Suprapubic skin (tissue), 4 donors: ENCODE data around the gene PXYLP1. TPM values are rescaled to one million over a fixed set of nuclear protein-coding genes. Genes with fewer than 3 reads are reported as not detected.
A peak's percentile ranks its signal among the peaks of the same experiment; 100 is the strongest.

Experiments
- DNase-seq, 2 donors: peaks; one replicate each; pipeline ENCODE4 v3.0.0-alpha.2; 2019; ENCODE audit warnings: low spot score in 2 of 2
- H3K27ac ChIP-seq: fragments of 200-600 bp; sonication (generic); one replicate; pipeline ENCODE4 v1.5.1; 2019
- H3K27me3 ChIP-seq: fragments of 200-600 bp; sonication (generic); one replicate; pipeline ENCODE4 v1.5.1; 2019
- H3K36me3 ChIP-seq: fragments of 200-600 bp; sonication (generic); one replicate; pipeline ENCODE4 v1.5.1; 2019
- H3K4me1 ChIP-seq: fragments of 200-600 bp; sonication (generic); one replicate; pipeline ENCODE4 v1.5.1; 2019
- H3K4me3 ChIP-seq: fragments of 200-600 bp; sonication (generic); one replicate; pipeline ENCODE4 v1.5.1; 2019; ENCODE audit warnings: mild to moderate bottlenecking
- H3K9me3 ChIP-seq: fragments of 200-600 bp; sonication (generic); one replicate; pipeline ENCODE4 v1.5.1; 2019
- EP300 ChIP-seq: sonication (generic); formaldehyde crosslinking; IDR thresholded peaks from one replicate; pipeline ENCODE4 v1.6.1; 2017; ENCODE audit warnings: antibody characterized with exemption
- POLR2A ChIP-seq, 2 donors: fragments of 450-650 bp; IDR thresholded peaks; one replicate each; pipeline ENCODE4 v1.6.1; 2017; ENCODE audit warnings: antibody characterized with exemption in 2 of 2, mild to moderate bottlenecking in 2 of 2, moderate library complexity in 2 of 2
- POLR2AphosphoS5 ChIP-seq, 3 donors: sonication (generic); formaldehyde crosslinking; IDR thresholded peaks; one replicate each; pipeline ENCODE4 v1.6.1; 2017; ENCODE audit warnings: antibody characterized with exemption in 3 of 3
- WGBS: methylation state at CpG from one replicate; pipeline ENCODE4 v1.1.5; 2018; 5-methylcytosine and 5-hydroxymethylcytosine counted together
- total RNA-seq, 4 donors: library from RNA; depleted of rRNA; stranded (reverse); fragments of >200 nt; gene quantifications; one replicate each; pipeline ENCODE4 v1.1.0, GENCODE V29; 2016
- TF ChIP-seq, protein P1 (sequence below), 2 donors: fragments of 200-600 bp in 1 of 2; fragments of 450-650 bp in 1 of 2; sonication (generic) in 1 of 2; IDR thresholded peaks; one replicate each; pipeline ENCODE4 v1.5.1; 2016 to 2019; ENCODE audit warnings: antibody characterized with exemption in 2 of 2, mild to moderate bottlenecking in 1 of 2, moderate library complexity in 1 of 2

Gene PXYLP1
- total RNA-seq, 4 donors from 2014 or later = 6.7 to 11.8 (median 9.5) TPM

DNA sequence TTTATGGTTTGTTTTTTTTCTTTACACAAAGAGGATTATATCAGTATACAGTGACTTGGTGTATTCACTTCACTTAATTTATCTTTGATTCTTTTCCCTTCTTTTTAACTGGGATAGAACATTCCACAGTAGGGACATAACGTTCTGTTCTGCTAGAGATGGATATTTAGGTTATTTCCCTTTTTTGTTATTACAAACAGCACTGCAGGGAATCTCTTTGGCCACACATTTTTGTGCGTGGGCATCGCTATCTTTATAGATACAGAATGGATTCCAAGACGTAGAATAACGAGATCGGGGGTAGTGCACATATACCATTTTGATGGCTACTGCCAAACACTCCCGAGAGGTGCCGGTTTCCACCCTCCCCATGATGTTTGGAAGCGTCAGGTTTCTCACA, 44.8 kb downstream of the PXYLP1 start:
- H3K27ac ChIP-seq = no peak overlapping the region
- 81% methylated on average over 9 of the region's 9 CpGs for WGBS
- no peak for DNase-seq
- peaks cover 17% of the 10 kb centered on the region for H3K4me1 ChIP-seq
- no peaks in the 10 kb centered on the region for H3K27me3 ChIP-seq
- TF ChIP-seq POLR2A (IDR thresholded peaks at IDR 0.05) (no peak), POLR2AphosphoS5 (IDR thresholded peaks at IDR 0.05) (no peak), EP300 (no peak)
- TF ChIP-seq, protein P1, sequence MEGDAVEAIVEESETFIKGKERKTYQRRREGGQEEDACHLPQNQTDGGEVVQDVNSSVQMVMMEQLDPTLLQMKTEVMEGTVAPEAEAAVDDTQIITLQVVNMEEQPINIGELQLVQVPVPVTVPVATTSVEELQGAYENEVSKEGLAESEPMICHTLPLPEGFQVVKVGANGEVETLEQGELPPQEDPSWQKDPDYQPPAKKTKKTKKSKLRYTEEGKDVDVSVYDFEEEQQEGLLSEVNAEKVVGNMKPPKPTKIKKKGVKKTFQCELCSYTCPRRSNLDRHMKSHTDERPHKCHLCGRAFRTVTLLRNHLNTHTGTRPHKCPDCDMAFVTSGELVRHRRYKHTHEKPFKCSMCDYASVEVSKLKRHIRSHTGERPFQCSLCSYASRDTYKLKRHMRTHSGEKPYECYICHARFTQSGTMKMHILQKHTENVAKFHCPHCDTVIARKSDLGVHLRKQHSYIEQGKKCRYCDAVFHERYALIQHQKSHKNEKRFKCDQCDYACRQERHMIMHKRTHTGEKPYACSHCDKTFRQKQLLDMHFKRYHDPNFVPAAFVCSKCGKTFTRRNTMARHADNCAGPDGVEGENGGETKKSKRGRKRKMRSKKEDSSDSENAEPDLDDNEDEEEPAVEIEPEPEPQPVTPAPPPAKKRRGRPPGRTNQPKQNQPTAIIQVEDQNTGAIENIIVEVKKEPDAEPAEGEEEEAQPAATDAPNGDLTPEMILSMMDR (IDR thresholded peaks at IDR 0.05) = no peak
- no peak overlapping the region for H3K4me3 ChIP-seq
- H3K9me3 ChIP-seq = no peaks in the 10 kb centered on the region
- peaks cover 3% of the 10 kb centered on the region for H3K36me3 ChIP-seq

DNA sequence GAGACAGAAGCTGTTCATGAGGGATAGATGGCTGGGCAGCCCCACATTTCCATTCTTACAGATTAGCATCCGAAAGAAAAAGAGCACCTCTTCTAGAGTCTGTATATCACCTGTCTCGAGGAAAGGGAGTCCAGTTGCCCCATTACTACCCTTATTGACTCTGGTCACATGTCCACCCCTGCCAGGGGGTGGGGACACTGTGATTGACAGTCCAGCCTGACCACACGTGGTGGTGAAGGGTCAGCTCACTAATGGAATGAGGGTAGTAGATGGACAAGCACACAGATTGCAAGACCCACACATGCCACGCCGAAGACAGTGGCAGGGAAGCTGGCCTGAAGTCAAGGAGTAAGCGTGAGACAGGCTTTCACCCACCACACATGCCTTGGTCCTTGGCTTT, 45.8 kb downstream of the PXYLP1 start:
- H3K9me3 ChIP-seq = no peaks in the 10 kb centered on the region
- no peaks in the 10 kb centered on the region for H3K27me3 ChIP-seq
- peaks cover 17% of the 10 kb centered on the region for H3K4me1 ChIP-seq
- no peak overlapping the region for H3K27ac ChIP-seq
- peaks cover 3% of the 10 kb centered on the region for H3K36me3 ChIP-seq
- TF ChIP-seq EP300 (no peak), POLR2AphosphoS5 (IDR thresholded peaks at IDR 0.05) (no peak), POLR2A (IDR thresholded peaks at IDR 0.05) (no peak)
- TF ChIP-seq, protein P1 (IDR thresholded peaks at IDR 0.05) = no peak
- DNase-seq = no peak
- WGBS = 83% methylated on average over 6 of the region's 6 CpGs
- H3K4me3 ChIP-seq = no peak overlapping the region

DNA sequence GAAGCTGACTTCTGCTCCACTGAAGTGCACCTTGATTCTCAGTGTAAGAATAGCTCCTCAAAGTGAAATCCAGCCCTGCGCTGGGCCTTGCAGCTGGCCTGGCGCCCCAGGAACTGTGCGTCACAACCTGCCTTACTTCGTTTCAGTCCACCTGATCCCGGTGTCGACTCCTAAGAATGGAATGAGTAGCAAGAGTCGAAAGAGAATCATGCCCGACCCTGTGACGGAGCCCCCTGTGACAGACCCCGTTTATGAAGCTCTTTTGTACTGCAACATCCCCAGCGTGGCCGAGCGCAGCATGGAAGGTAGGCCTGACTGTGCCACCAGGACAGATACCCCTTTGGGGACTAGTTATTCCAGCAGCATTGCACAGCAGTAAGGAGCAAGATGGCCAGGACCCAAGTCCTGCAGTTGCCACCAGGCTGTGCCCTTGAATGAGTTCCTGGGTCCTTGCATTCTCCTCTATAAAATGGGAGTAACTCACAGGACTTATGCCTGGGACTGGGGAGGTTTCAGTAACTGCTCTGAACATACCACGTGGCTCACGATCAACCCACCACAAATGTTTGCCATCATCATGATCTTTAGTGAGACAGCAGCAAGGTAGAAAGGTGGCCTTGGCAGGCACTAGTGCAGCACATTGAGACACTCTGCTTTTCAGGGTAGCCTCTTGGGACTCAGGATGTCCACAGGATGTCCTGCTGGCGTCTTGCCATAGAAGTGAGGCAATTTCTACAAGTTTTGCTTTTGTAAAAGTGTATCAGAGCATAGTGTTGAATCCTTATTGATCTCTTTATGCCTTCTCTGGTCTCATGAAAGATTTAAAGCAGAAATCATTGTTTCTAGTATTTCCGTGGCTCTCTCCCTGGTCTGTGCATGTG, 46.8 kb downstream of the PXYLP1 start:
- 87% methylated on average over 15 of the region's 17 CpGs for WGBS
- Histone ChIP-seq H3K4me3 (no peak overlapping the region), H3K9me3 (no peaks in the 10 kb centered on the region), H3K36me3 (peaks cover 3% of the 10 kb centered on the region), H3K4me1 (peaks cover 17% of the 10 kb centered on the region), H3K27me3 (no peaks in the 10 kb centered on the region), H3K27ac (no peak overlapping the region)
- TF ChIP-seq POLR2A (IDR thresholded peaks at IDR 0.05) (no peak), POLR2AphosphoS5 (IDR thresholded peaks at IDR 0.05) (no peak), EP300 (no peak)
- TF ChIP-seq, protein P1 (IDR thresholded peaks at IDR 0.05) = no peak
- no peak for DNase-seq

- TF ChIP-seq, protein P1 (IDR thresholded peaks at IDR 0.05) = peak; percentile 29 to 55
- no peak for TF ChIP-seq EP300
- H3K4me1 ChIP-seq = peaks cover 14% of the 10 kb centered on the region
- peaks cover 3% of the 10 kb centered on the region for H3K36me3 ChIP-seq
- H3K27ac ChIP-seq = peak overlapping the region; percentile 39
- no peak overlapping the region for H3K4me3 ChIP-seq
- DNase-seq = no peak
- WGBS = 68% methylated on average over 16 of the region's 16 CpGs
- no peaks in the 10 kb centered on the region for H3K27me3 ChIP-seq
- no peaks in the 10 kb centered on the region for H3K9me3 ChIP-seq
These were observed 47.7 kb downstream of the PXYLP1 start for GRCh38 chr3:141279077-141279967.

GRCh38 chr3:141280086-141280485, 48.5 kb downstream of the PXYLP1 start:
- WGBS = 73% methylated on average over 5 of the region's 5 CpGs
- Histone ChIP-seq H3K9me3 (no peaks in the 10 kb centered on the region), H3K27ac (no peak overlapping the region), H3K27me3 (no peaks in the 10 kb centered on the region), H3K36me3 (peaks cover 3% of the 10 kb centered on the region), H3K4me3 (no peak overlapping the region), H3K4me1 (peaks cover 10% of the 10 kb centered on the region)
- no peak for DNase-seq
- no peak for TF ChIP-seq POLR2A (IDR thresholded peaks at IDR 0.05)
- TF ChIP-seq, protein P1 (IDR thresholded peaks at IDR 0.05) = no peak
- TF ChIP-seq EP300 = no peak
- no peak for TF ChIP-seq POLR2AphosphoS5 (IDR thresholded peaks at IDR 0.05)
